ENCODE data around the gene PRKG1. TPM values are rescaled to one million over a fixed set of nuclear protein-coding genes. Genes with fewer than 3 reads are reported as not detected.

PRKG1 gene
- total RNA-seq, 4 donors from 2014 or later, result 1.2 to 6.5 (median 2.7) TPM

GRCh38 chr10:51585742-51586141 is 511.5 kb downstream of the PRKG1 start:
- Histone ChIP-seq H3K9me3 (no peaks in the 10 kb centered on the region), H3K27ac (no peak overlapping the region), H3K4me1 (no peaks in the 10 kb centered on the region), H3K36me3 (no peaks in the 10 kb centered on the region), H3K27me3 (no peaks in the 10 kb centered on the region), H3K4me3 (no peak overlapping the region)
- no peak for DNase-seq (ENCODE audit: low spot score in 2 of 2)
- 88% methylated on average over 7 of the region's 7 CpGs for WGBS
- TF ChIP-seq POLR2A (IDR thresholded peaks at IDR 0.05) (no peak), CTCF (IDR thresholded peaks at IDR 0.05) (no peak), POLR2AphosphoS5 (IDR thresholded peaks at IDR 0.05) (no peak)

GRCh38 chr10:51588984-51589383 is 514.7 kb downstream of the PRKG1 start:
- DNase-seq (ENCODE audit: low spot score in 2 of 2), result no peak
- H3K4me1 ChIP-seq, result no peaks in the 10 kb centered on the region
- 79% methylated on average over 1 of the region's 1 CpG for WGBS
- no peak for TF ChIP-seq POLR2AphosphoS5 (IDR thresholded peaks at IDR 0.05)
- no peak for TF ChIP-seq POLR2A (IDR thresholded peaks at IDR 0.05)
- TF ChIP-seq CTCF (IDR thresholded peaks at IDR 0.05), result no peak
- TF ChIP-seq EP300 (IDR thresholded peaks at IDR 0.05), result no peak
- H3K4me3 ChIP-seq, result no peak overlapping the region
- H3K9me3 ChIP-seq, result no peaks in the 10 kb centered on the region
- H3K27ac ChIP-seq, result no peak overlapping the region
- no peaks in the 10 kb centered on the region for H3K27me3 ChIP-seq
- no peaks in the 10 kb centered on the region for H3K36me3 ChIP-seq

DNA sequence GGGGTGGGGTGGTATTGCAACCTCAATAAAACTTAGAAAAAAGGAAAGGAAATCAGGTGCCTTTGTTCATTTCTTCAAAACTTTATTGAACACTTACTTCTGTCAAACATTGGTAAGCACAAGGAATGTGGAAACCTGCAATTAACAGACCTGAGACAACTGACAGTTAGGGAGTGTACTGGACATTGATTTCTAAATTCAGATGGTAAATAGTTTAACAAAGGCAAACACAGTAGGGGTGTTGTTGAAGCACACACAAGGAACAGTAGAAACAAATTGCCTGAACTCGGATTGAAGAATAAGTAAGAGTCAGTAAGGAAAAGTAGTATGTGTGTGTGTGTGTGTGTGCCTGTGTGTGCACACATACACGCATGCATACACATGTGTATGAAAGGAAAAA is 516.5 kb downstream of the PRKG1 start:
- H3K4me3 ChIP-seq, result no peak overlapping the region
- H3K27me3 ChIP-seq, result no peaks in the 10 kb centered on the region
- no peaks in the 10 kb centered on the region for H3K4me1 ChIP-seq
- no peak for TF ChIP-seq CTCF (IDR thresholded peaks at IDR 0.05)
- TF ChIP-seq POLR2A (IDR thresholded peaks at IDR 0.05), result no peak
- DNase-seq (ENCODE audit: low spot score in 2 of 2), result no peak
- H3K36me3 ChIP-seq, result no peaks in the 10 kb centered on the region
- WGBS, result 89% methylated on average over 2 of the region's 2 CpGs
- no peak overlapping the region for H3K27ac ChIP-seq
- H3K9me3 ChIP-seq, result no peaks in the 10 kb centered on the region

- Histone ChIP-seq H3K4me1 (no peaks in the 10 kb centered on the region), H3K4me3 (no peak overlapping the region), H3K9me3 (no peaks in the 10 kb centered on the region), H3K36me3 (no peaks in the 10 kb centered on the region), H3K27ac (no peak overlapping the region), H3K27me3 (no peaks in the 10 kb centered on the region)
- WGBS, result 91% methylated on average over 3 of the region's 3 CpGs
- TF ChIP-seq EP300 (IDR thresholded peaks at IDR 0.05) (no peak), POLR2AphosphoS5 (IDR thresholded peaks at IDR 0.05) (no peak), POLR2A (IDR thresholded peaks at IDR 0.05) (no peak), CTCF (IDR thresholded peaks at IDR 0.05) (no peak)
- no peak for DNase-seq (ENCODE audit: low spot score in 2 of 2)
Observed at GRCh38 chr10:51596695-51597094, 522.4 kb downstream of the PRKG1 start.

- WGBS, result 66% methylated on average over 1 of the region's 1 CpG
Observed at GRCh38 chr10:51599647-51600046, 525.4 kb downstream of the PRKG1 start.

More at GRCh38 chr10:51599647-51600046, 525.4 kb downstream of the PRKG1 start:
- no peaks in the 10 kb centered on the region for H3K9me3 ChIP-seq
- H3K36me3 ChIP-seq, result no peaks in the 10 kb centered on the region
- no peak for DNase-seq (ENCODE audit: low spot score in 2 of 2)
- no peaks in the 10 kb centered on the region for H3K27me3 ChIP-seq
- peaks cover 2% of the 10 kb centered on the region for H3K4me1 ChIP-seq
- TF ChIP-seq POLR2AphosphoS5 (IDR thresholded peaks at IDR 0.05) (no peak), CTCF (IDR thresholded peaks at IDR 0.05) (no peak), POLR2A (IDR thresholded peaks at IDR 0.05) (no peak), EP300 (IDR thresholded peaks at IDR 0.05) (no peak)
- H3K27ac ChIP-seq, result no peak overlapping the region
- H3K4me3 ChIP-seq, result no peak overlapping the region
